Measurements from ENCODE around the gene WWTR1. TPM values are rescaled to one million over a fixed set of nuclear protein-coding genes. Genes with fewer than 3 reads are reported as not detected.
A peak's percentile ranks its signal among the peaks of the same experiment; 100 is the strongest.

The WWTR1 gene
- total and polyA plus RNA-seq, 4 donors, result 4.5 to 11.8 (median 9.0) TPM

- H3K36me3 ChIP-seq (ENCODE audit: control insufficient read depth in 4 of 4, insufficient read depth in 3 of 4, low read depth in 1 of 4, low read length in 3 of 4), result no peaks in the 10 kb centered on the region
- peak overlapping the region; percentile 28 to 54 for H3K27ac ChIP-seq (ENCODE audit: low read depth in 1 of 2, low read length in 2 of 2)
- H3K27me3 ChIP-seq (ENCODE audit: control insufficient read depth in 4 of 4, insufficient read depth in 4 of 4, low read length in 3 of 4), result no peaks in the 10 kb centered on the region
- peak overlapping the region in 1 of 2 donors; percentile 50 for H3K9ac ChIP-seq (ENCODE audit: low read depth in 1 of 2, low read length in 2 of 2)
- H3K9me3 ChIP-seq (ENCODE audit: control insufficient read depth in 4 of 4, low read length in 3 of 4), result no peaks in the 10 kb centered on the region
- H3K4me1 ChIP-seq (ENCODE audit: control insufficient read depth in 4 of 4, insufficient read depth in 4 of 4, low read length in 3 of 4), result peaks cover 10 to 49% (median 34%) of the 10 kb centered on the region in 4 donors
- no peak for DNase-seq (ENCODE audit: low spot score)
- peak overlapping the region in 2 of 3 donors; percentile 30 to 31 for H3K4me3 ChIP-seq (ENCODE audit: low read depth in 1 of 3, low read length in 3 of 3)
- no peak for TF ChIP-seq ATF3 (IDR thresholded peaks at IDR 0.05)
- peak; percentile 73 to 74 for TF ChIP-seq RXRA (IDR thresholded peaks at IDR 0.05)
- peak; percentile 19 for TF ChIP-seq SP1 (IDR thresholded peaks at IDR 0.05)
- TF ChIP-seq MAX (IDR thresholded peaks at IDR 0.05), result peak; percentile 11
- TF ChIP-seq RAD21 (IDR thresholded peaks at IDR 0.05), result peak in 1 of 2 donors; percentile 32
- no peak for TF ChIP-seq FOXA2 (IDR thresholded peaks at IDR 0.05)
- WGBS, result 40% methylated on average over 15 of the region's 15 CpGs
Observed at GRCh38 chr3:149638228-149639092, 19.4 kb downstream of the WWTR1 start.

GRCh38 chr3:149635396-149635795 is 22.4 kb downstream of the WWTR1 start:
- no peak for TF ChIP-seq RAD21 (IDR thresholded peaks at IDR 0.05)
- no peak for TF ChIP-seq ZBTB33 (IDR thresholded peaks at IDR 0.05)
- no peak for TF ChIP-seq NR2F2 (IDR thresholded peaks at IDR 0.05)
- TF ChIP-seq CTCF (IDR thresholded peaks at IDR 0.05; ENCODE audit: low read depth, low read length, missing input control), result no peak
- no peaks in the 10 kb centered on the region for H3K27me3 ChIP-seq (ENCODE audit: control insufficient read depth in 4 of 4, insufficient read depth in 4 of 4, low read length in 3 of 4)
- no peak for DNase-seq (ENCODE audit: low spot score)
- no peaks in the 10 kb centered on the region for H3K36me3 ChIP-seq (ENCODE audit: control insufficient read depth in 4 of 4, insufficient read depth in 3 of 4, low read depth in 1 of 4, low read length in 3 of 4)
- no peak overlapping the region for H3K4me3 ChIP-seq (ENCODE audit: low read depth in 1 of 3, low read length in 3 of 3)
- H3K9ac ChIP-seq (ENCODE audit: low read depth in 1 of 2, low read length in 2 of 2), result no peak overlapping the region
- H3K4me1 ChIP-seq (ENCODE audit: control insufficient read depth in 4 of 4, insufficient read depth in 4 of 4, low read length in 3 of 4), result peaks cover 7 to 33% (median 23%) of the 10 kb centered on the region in 4 donors
- 85% methylated on average over 4 of the region's 4 CpGs for WGBS
- H3K9me3 ChIP-seq (ENCODE audit: control insufficient read depth in 4 of 4, low read length in 3 of 4), result no peaks in the 10 kb centered on the region
- H3K27ac ChIP-seq (ENCODE audit: low read depth in 1 of 2, low read length in 2 of 2), result no peak overlapping the region

- H3K4me3 ChIP-seq (ENCODE audit: low read depth in 1 of 3, low read length in 3 of 3), result no peak overlapping the region
- H3K36me3 ChIP-seq (ENCODE audit: control insufficient read depth in 4 of 4, insufficient read depth in 3 of 4, low read depth in 1 of 4, low read length in 3 of 4), result no peaks in the 10 kb centered on the region
- DNase-seq (ENCODE audit: low spot score), result no peak
- no peaks in the 10 kb centered on the region for H3K27me3 ChIP-seq (ENCODE audit: control insufficient read depth in 4 of 4, insufficient read depth in 4 of 4, low read length in 3 of 4)
- H3K27ac ChIP-seq (ENCODE audit: low read depth in 1 of 2, low read length in 2 of 2), result peak overlapping the region in 1 of 2 donors; percentile 15
- H3K9me3 ChIP-seq (ENCODE audit: control insufficient read depth in 4 of 4, low read length in 3 of 4), result no peaks in the 10 kb centered on the region
- H3K9ac ChIP-seq (ENCODE audit: low read depth in 1 of 2, low read length in 2 of 2), result no peak overlapping the region
- TF ChIP-seq NR2F2 (IDR thresholded peaks at IDR 0.05) (no peak), HNF4A (conservative IDR thresholded peaks at IDR 0.05) (peak in 1 of 2 donors; percentile 39), RAD21 (IDR thresholded peaks at IDR 0.05) (peak in 1 of 2 donors; percentile 16), SP1 (IDR thresholded peaks at IDR 0.05) (peak; percentile 32), RXRA (IDR thresholded peaks at IDR 0.05) (peak; percentile 56 to 62)
- peaks cover 6 to 36% (median 24%) of the 10 kb centered on the region in 4 donors for H3K4me1 ChIP-seq (ENCODE audit: control insufficient read depth in 4 of 4, insufficient read depth in 4 of 4, low read length in 3 of 4)
- WGBS, result 57% methylated on average over 4 of the region's 4 CpGs
Observed at GRCh38 chr3:149634573-149634972, 23.3 kb downstream of the WWTR1 start.

Measured in liver (tissue), 9 donors.